GM21619 (cell line): ENCODE results near the gene SAMM50.
"Not testable (repeated sequence)": the region's sequence is repeated elsewhere in the genome, so short reads cannot be mapped to it uniquely, and the experiment has no call there.

ENCODE experiments used
- ATAC-seq: cut with Tn5 transposase; IDR thresholded peaks from one replicate; pipeline ENCODE4 v1.9.1; 2021; ENCODE audit not compliant: unreplicated experiment

Gene SAMM50

GRCh38 chr22:44000123-44000522 lies 44.9 kb downstream of the SAMM50 start:
- no peak for ATAC-seq

- ATAC-seq, result no peak
Observed at GRCh38 chr22:44001521-44001920, 46.3 kb downstream of the SAMM50 start.

GRCh38 chr22:44002324-44002723 lies 47.1 kb downstream of the SAMM50 start:
- no peak for ATAC-seq

- ATAC-seq, result no peak
Observed at GRCh38 chr22:44002997-44003396, 47.8 kb downstream of the SAMM50 start.

- ATAC-seq, result no peak
Observed at GRCh38 chr22:44003405-44004103, 48.3 kb downstream of the SAMM50 start.

- ATAC-seq, result no peak
Observed at GRCh38 chr22:44004104-44004460, 48.8 kb downstream of the SAMM50 start.

GRCh38 chr22:44005524-44005923 lies 50.3 kb downstream of the SAMM50 start:
- ATAC-seq, result no peak

GRCh38 chr22:44012162-44012561 lies 56.9 kb downstream of the SAMM50 start:
- no peak for ATAC-seq

GRCh38 chr22:44012591-44012990 lies 57.3 kb downstream of the SAMM50 start:
- no peak for ATAC-seq

GRCh38 chr22:44014241-44014640 lies 59.0 kb downstream of the SAMM50 start:
- ATAC-seq, result no peak

GRCh38 chr22:44016586-44016985 lies 61.3 kb downstream of the SAMM50 start:
- ATAC-seq, result not testable (repeated sequence)

GRCh38 chr22:44018594-44018993 lies 63.4 kb downstream of the SAMM50 start:
- no peak for ATAC-seq

- no peak for ATAC-seq
Observed at GRCh38 chr22:44019416-44019815, 64.2 kb downstream of the SAMM50 start.

- ATAC-seq, result no peak
Observed at GRCh38 chr22:44019846-44020245, 64.6 kb downstream of the SAMM50 start.

GRCh38 chr22:44020981-44021380 lies 65.7 kb downstream of the SAMM50 start:
- ATAC-seq, result no peak

- no peak for ATAC-seq
Observed at GRCh38 chr22:44023404-44024287, 68.4 kb downstream of the SAMM50 start.

- no peak for ATAC-seq
Observed at GRCh38 chr22:44024288-44024921, 69.2 kb downstream of the SAMM50 start, which contains the start of gene PARVB. PARVB (plus strand) TSS chr22:44024302; CDS start chr22:44024340, 38 bp downstream.

- ATAC-seq, result peak; percentile 45
Observed at GRCh38 chr22:44025171-44026065, 70.2 kb downstream of the SAMM50 start.

GRCh38 chr22:44026066-44026629 lies 70.9 kb downstream of the SAMM50 start:
- ATAC-seq, result no peak
